Renal cortical epithelial cell (primary cell): ENCODE data around the gene FERMT1. TPM values are rescaled to one million over a fixed set of nuclear protein-coding genes. Genes with fewer than 3 reads are reported as not detected.
A peak's percentile ranks its signal among the peaks of the same experiment; 100 is the strongest.

Source experiments
- DNase-seq: peaks from one replicate; pipeline ENCODE4 v3.0.0-alpha.2; 2011; ENCODE audit warnings: low read depth
- total RNA-seq: library from RNA; depleted of rRNA; stranded (reverse); fragments of >200 nt; gene quantifications from 2 replicates; pipeline ENCODE4 v1.2.3, GENCODE V29; 2014

Gene FERMT1
- total RNA-seq, 1 donor from 2014 or later, result 6.6 TPM

DNA sequence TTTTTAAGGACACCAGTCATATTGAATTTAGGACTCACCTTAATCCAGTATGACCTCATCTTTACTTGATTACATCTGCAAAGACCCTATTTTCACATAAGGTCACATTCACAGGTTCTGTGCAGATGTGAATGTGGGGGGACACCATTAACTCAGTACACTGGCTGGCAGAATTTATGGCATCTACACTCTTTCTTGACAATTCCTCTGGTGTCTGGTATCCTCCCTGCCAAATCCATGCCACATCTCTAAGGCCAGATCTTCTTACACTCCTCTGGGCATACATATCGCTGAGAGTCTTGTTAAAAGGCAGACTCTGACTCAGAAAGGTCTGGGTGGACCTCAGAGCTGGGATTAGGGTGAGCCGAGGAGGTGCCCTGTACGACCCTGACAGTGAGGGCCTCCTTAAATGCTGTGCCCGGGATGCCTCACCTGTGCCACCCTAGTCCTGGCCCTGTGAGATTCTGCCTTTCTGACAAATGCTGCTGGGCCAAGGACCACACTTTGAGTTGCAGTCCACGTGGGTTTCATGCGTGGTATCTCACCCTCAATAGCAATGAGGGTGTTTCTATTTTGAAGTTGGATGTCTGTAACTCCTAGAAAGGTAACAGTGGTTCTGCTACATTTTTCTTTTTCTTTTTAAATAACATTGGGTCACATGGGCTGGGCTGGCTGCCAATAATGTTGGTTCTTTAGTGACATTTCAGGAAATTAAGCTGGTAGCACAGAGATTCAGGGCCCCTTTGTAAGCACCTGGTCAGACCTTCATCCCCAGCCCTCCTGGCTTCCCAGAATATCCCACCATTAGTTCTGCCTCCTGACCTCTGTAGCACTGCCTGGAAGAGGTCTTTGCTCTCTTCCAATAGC is 51.8 kb downstream of the FERMT1 start:
- DNase-seq, result peak; percentile 13

DNA sequence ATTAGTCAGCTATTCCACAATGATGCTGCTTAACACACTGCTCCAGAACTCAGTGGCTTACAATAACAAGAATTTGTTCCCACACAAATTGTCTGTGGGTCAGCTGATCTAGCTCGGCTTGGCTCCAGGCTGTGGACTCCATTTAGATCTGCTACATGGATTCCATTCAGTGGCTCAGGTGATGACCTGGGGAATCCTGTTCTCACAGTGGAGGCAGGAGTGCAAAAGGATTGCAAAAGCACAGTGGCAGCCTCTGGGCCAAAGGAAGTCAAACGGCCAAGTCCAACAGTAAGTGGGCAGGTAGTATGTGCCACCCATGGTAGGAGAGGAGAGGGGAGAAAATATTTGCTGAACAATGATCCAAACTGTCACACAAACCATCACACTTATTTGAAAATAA is 53.2 kb downstream of the FERMT1 start:
- peak; percentile 13 for DNase-seq

DNA sequence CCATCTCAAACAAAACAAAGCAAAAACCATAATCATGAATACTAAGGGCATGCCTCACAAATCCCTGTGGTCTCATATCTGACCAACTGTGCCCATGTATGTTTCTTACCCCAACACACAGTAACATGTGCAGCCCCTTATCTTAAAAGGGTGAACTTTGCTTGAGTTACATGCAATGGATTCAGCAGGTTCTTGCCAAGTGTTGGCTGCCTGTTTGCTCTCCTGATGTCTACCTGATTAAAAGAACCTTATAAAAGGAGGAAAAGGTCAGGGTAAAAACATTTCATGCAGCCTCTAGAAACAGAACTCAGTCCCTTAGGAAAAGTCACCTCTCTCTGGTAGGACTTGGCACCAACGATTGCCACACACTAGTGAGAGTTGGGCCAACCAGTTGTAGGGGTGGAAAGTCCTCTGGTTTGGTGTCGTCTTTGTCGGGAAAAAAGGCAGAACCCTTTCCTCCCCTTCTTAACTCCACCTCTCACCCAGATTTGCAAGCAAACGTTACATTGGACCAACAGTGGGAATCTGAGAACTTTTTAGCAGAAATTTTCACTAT is 55.0 kb downstream of the FERMT1 start:
- DNase-seq, result no peak

DNA sequence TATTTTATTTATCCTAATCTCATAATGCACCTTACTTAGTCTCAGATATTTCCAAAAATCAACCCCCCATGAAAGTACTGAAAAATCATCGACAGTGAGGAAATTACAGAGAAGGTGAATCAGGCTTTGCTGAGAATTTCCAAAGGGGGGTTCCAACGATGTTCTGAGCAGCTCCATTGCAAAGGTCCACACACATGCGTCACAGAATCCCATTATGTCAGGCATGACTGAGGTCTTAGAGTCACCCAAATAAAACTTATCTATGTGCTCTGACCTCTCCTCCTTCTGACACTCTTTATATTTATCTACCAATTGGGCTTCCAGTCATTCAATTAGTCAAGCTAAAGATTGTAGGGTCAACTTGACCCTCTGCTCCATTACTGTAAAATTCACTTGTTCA is 56.2 kb downstream of the FERMT1 start:
- DNase-seq, result no peak

DNA sequence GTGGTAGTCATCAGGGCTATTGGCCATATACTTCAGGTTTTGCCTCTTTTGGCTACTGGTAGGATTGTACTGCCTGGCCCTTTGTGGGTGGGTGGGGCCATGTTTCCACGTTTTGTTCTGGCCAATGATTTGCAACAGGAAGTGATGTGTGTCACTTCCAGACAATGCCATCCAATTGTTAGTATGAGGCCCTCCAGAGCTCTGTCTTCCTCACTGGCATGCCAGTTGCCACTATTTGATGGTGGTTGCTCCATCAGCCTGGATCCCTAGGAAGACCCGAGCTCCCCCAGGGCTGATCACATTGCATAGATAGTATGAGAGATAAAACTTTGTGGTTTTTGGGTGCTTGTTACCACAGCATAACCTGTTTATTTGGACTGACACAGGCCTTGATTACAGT is 61.3 kb downstream of the FERMT1 start:
- DNase-seq, result no peak

DNA sequence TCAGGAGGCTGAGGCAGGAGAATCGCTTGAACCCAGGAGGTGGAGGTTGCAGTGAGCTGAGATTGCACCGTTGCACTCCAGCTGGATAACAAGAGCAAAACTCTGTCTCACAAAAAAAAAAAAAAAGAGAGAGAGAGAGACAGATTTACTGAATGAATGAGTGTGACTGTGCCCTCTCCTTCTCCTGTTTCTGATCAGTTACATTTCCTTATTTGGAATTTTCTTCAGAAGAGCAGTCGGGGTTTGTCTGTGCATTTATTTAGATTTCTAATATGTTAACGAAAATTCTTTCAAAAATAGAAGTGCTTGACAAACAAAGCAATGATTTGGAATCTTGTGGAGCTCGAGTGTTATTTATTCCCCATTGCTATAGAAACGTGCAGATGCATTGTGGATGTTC is 62.6 kb downstream of the FERMT1 start:
- no peak for DNase-seq

DNA sequence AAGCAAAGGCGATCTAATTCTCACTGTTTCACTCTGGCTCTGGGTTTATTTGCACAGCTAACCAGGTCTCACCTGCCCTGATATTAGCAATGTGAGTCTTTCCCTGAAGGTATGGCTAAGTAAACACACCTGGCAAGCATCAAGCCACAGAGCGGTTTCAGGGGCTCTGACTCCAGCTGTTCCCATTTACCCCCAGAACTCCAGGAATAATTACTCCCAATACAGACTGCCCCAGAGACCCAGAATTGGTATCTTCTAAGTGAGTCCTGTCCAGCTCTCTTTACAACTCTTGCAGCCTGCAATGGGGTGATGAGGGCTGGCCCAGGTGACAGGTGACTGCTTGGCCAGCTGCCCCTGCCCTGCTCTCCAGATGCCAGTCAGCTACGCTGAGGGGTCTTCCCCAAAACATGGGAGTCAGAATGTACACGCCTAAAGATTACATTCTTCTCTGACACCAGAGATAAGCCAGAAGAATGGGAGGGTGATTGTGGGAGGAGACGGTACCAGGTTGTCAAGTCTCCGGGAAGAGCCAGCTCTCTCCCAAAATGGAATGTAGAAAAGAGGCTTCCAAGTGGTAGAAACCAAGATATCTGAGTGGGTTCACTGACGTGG is 64.0 kb downstream of the FERMT1 start:
- DNase-seq, result no peak

DNA sequence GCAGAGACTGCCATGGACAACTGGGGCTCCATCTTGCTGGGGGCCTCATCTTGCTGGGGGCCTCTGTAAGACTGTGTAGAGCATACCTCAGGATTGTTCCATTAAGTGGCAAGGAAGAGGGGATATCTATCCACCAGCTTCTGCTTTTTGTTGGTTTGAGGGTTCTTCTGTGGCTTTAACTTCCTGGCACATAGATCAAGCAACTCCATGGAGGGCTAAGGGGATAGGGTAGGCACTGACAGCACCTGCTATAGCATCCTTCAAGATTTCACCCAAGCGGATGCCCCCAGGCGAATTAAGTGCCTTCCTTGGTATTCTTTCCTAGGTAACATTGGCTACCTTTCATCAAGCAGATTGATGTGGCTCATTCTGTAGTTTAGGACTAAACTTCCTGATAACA is 65.1 kb downstream of the FERMT1 start:
- no peak for DNase-seq

DNA sequence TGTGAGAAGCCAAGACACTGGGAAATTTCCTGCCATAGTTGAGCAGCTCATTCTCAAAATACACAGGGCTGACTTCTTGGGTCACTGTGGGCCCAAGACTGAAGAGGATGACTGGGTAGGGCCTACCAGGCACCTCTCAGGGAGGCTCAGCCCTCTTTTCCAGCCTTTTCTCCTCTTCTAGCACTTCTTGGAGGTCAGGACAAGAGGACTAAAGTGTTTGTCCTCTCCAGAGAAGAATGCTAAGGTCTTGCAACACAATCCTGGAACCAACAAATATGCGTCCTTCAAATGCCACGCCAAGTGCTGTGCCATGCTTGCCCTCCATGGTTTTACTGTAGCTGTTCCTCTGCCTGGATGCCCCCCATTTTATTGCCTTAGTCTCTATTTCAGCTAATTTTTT is 65.7 kb downstream of the FERMT1 start:
- no peak for DNase-seq

DNA sequence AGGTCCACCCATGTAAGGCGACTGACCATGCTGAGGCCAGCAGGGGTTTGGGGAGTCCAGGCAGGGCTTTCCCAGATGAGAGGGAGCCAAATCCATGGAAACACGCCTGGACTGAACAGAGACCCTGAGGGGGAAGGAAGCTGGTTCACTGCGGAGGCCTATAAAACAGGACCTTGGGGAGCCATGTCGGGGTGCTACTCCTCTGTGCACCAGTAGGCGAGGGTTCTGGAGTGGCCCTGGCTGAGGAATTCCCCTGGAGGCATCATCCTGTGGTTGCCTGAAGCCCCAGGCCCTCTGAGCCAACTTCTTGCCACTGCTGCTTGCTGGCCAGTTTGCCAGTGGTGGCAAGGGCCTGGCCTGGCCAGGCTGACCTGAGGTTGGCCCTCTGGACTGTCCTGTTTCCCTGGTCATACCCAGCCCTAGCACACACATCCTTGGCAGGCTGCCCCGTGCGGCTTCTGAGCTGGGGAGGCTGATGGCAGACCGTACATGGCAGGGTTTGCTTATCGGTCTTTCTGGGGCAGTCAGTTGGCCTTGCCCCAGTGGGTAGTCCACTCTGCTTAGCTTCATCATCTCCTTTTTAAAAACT is 66.8 kb downstream of the FERMT1 start:
- no peak for DNase-seq

DNA sequence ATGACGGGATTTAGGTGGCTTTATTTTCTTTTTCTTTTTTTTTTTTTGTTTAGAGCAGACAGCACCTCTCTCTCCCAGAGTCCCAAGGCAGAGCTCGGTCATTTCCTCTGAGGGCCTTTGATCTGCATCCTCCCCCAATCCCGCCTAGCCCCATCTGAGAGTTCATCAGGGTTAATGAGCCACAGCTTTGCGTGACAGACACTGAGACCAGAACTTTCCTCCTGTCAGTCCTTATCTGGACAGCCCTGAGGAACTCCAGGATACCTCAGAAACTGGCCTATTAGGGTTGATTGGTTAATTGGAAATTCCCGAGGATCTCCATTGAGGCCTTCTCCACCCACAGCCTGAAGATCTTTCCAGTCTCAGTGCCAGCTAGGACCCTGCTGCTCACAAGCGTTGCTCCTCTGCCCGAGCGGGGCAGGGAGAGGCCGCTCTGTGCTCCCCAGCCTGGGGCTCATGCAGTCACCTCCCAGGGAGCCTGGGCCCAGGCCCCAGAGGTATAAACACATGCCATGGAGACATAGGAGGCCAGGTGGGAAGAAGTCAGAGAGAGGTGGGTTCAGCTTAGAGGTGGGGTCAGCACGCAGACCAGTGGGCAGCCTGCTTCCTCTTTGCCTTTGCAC is 67.6 kb downstream of the FERMT1 start:
- DNase-seq, result peak; percentile 61

DNA sequence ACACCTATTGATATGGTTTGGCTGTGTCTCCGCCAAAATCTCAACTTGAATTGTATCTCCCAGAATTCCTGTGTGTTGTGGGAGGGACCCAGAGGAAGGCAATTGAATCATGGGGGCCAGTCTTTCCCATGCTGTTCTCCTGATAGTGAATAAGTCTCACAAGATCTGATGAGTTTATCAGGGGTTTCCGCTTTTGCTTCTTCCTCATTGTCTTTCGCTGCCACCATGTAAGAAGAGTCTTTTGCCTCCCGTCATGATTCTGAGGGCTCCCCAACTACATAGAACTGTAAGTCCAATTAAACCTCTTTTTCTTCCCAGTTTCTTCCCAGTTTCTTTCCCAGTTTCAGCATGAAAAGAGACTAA is 68.2 kb downstream of the FERMT1 start:
- peak; percentile 33 for DNase-seq

DNA sequence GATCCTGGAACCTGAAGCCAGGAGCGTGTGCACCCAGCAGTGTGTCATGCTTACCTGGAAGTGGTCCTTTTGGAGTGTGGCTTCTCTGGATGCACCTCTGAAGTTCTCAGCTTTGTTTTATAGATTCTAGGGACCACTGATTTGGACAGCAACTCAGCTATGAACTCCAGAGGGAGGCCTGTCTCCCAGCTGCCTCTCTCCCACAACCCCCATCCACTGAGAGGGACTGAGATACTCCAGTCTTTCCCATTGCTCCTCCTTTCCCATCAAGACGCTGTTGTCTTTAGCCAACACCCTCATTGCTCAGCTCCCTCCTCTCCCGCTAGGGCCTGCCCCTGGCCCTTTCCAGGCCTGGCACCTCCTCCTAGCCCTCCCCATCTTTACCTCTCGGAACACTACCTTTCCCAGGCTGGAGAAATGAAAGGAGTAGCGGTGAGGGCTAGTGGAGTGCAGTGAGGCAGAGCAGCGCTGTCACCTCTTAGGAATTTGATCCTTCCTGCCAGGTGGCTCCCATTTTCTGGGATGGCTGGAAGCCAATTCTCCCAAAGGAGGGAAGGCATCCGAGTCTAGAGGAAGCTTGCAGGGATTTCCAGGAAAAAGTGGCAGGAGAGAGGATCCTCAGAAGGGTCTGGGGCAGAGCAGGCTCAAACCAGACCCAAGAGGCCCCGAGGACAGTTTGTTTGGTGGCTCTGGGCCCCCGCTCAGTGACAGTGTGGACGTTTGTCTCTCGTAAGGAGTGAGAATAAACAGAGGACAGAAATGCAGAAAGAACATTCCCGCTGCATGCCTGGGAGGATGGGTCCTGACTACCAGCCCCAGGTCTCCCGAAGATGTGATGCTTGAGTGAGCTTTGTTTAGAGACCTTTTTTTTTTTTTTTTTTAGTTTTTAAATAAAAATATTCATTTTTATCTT is 68.8 kb downstream of the FERMT1 start, which contains the start of gene LRRN4:
TSS of gene LRRN4 (minus strand) at position 285 of the 913 bp plus-strand sequence. CDS start 1,261 bp downstream, outside the sequence.
- DNase-seq, result peak; percentile 95

DNA sequence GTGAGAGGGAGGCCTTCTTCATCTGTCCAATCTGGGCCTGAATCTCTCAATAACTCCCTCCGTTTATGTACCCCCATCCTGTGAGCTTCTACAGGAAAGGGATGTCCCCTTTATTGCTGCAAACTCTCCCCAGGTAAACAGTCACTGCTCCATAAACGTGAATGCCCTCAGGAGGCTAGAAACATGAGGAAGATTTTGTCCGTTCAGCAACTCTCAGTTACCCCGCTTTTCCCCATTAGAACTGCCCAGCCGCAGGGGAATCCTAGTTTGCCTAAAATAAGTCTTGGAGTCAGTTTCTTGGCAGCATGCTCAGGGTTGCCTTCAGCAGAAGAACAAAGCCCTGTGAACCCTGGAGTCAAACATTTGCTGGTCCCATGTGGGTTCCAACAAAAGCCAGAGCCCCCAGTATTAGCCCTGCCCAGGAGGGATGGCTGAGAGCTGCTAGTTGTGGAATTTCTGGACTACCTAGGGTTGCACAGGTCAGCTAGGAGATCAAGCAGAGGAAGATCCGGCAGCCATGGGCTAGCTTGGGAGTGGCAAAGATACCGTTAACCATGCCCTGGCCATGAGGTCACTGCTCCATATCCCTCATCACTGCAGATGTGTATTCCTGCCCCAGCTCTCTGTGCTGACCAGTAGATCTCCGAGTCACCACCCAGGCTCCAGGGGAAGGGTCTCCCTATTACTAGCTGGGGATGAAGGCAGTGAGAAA is 69.6 kb downstream of the FERMT1 start:
- DNase-seq, result no peak

DNA sequence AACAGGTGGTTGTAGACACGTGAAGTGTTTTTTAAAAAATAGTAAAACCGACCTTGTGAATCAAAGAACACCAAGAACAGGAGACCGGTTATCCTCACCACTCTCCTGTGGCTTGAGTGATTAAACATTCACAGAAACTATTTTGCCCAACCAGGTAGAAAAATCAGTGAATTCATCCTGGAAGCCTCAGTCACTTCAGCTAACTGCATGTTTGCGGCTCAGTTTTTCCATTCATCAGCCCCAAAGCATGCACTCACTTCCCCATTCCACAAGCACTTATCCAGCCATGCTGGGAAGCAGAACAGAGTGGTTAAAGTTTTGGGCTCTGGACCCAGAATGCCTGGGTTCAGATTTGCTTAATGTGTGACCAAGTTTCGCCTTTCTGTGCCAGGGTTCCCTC is 71.3 kb downstream of the FERMT1 start:
- peak; percentile 99 for DNase-seq

DNA sequence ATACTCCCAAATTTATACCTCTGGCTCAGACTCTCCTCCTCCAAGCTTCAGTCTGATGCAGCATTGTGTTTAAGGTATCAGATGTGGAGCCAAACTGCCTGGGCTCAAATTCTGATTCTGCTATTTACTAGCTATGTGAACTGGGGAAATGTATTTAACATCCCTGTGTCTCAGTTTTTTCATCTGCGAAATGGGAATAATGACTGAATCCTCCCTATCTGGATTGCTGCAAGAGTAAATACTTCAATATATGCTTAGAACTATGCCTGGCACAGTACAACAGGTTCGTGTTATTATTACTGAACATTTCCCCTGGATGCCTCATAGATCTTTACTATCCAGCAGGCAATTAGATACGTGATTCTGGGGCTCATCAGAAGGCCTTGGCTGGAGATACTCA is 74.4 kb downstream of the FERMT1 start:
- DNase-seq, result no peak

DNA sequence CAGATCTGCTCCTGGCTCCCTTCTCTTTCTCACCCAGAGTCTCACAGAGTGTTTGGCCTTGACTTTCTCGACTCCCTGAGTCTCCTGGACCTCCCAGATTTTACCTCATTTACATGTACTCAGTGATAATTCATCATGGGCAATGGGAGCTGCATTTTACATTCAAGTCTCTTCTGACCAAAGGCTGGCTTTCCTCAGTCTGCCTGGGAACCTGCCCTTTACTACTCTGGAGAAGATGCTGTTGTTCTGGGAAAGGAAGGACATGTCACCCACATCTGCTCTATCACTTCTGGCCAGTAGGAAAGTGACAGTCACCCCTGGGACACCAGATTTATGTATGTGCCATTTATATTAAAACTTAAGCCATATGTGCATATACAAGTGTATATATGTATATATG is 76.4 kb downstream of the FERMT1 start:
- DNase-seq, result no peak

DNA sequence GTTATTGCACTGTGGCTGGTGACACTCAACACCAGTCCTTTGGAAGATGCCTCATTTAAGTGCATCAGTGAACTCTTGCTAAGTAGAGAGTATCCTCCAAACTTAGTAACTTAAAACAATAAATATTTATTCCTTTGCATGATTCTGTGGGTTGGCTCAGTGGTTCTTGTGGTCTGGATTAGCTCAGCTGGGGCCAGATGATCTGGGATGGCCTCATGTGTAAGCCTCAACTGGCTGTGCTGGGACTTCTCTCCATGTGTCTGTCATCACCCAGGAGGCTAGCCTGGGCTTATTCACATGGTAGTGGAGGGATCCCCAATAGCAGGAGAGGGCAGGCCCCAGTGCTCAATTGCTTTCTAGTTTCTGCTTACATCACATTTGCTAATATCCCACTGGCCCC is 77.3 kb downstream of the FERMT1 start:
- DNase-seq, result peak; percentile 43

DNA sequence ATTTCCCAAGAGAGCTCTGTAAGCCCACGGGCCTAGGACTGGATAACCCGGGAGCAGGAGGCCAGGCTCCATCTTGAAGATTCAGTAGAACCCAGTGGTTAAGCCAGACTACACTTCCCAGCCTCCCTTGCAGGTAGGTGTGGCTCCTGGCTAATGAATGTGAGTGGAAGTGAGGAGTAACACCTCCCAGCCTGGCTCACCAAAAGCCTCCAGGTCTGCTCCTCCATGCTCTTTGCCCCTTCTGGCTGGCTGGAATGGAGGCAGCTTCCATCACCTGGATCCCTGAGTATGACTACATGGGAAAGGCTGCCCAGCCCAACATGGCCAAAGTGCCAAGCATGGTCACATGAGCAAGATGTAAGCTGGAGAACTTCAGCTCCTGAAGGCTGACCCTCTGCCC is 78.7 kb downstream of the FERMT1 start:
- peak; percentile 22 for DNase-seq

DNA sequence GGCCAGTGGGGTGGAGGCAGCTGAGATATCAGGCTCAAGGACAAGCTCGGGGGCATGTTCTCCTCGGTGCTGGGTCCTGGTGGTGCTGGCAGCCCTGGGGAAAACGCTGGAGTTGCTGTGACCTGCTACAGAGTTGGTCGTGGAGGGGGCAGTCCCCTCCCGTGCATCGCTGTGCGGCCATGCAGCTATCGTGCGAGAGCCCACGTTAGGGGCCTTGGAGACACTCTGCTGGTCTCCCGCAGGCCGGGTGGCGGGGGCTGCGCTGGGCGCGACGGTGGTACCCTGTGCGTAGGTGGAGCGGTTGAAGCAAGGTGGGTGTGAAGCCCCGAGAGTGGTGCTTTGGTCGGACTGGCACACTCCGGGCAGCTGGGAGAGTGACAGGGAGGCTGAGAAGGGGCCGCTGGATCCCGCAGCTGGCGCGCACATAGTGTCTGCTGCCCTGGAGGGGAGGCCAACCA is 81.0 kb downstream of the FERMT1 start:
- DNase-seq, result no peak
